ENCODE data around the gene GPBP1.
"Not testable (repeated sequence)": the region's sequence is repeated elsewhere in the genome, so short reads cannot be mapped to it uniquely, and the experiment has no call there.

Gene GPBP1

GRCh38 chr5:57211039-57211438 lies 37.2 kb downstream of the GPBP1 start:
- DNase-seq = no peak

- DNase-seq = no peak
These were observed 41.9 kb downstream of the GPBP1 start for GRCh38 chr5:57215629-57216195.

GRCh38 chr5:57216714-57217113 lies 42.9 kb downstream of the GPBP1 start:
- no peak for DNase-seq

- peak; percentile 12 to 59 for DNase-seq
These were observed 45.5 kb downstream of the GPBP1 start for GRCh38 chr5:57219386-57219785.

- DNase-seq = peak; percentile 14 to 85
These were observed 47.2 kb downstream of the GPBP1 start for GRCh38 chr5:57221049-57221568.

- no peak for DNase-seq
These were observed 51.7 kb downstream of the GPBP1 start for GRCh38 chr5:57225553-57225952.

- no peak for DNase-seq
These were observed 55.5 kb downstream of the GPBP1 start for GRCh38 chr5:57229313-57229712.

- DNase-seq = no peak
These were observed 57.7 kb downstream of the GPBP1 start for GRCh38 chr5:57231607-57232006.

GRCh38 chr5:57232293-57233033 lies 58.6 kb downstream of the GPBP1 start:
- DNase-seq = no peak

GRCh38 chr5:57243286-57244137 lies 69.7 kb downstream of the GPBP1 start:
- DNase-seq = no peak

GRCh38 chr5:57244331-57244730 lies 70.5 kb downstream of the GPBP1 start:
- no peak for DNase-seq

- peak in 1 of 2 donors; percentile 55 for DNase-seq
These were observed 72.6 kb downstream of the GPBP1 start for GRCh38 chr5:57246426-57246825.

GRCh38 chr5:57247765-57248164 lies 73.9 kb downstream of the GPBP1 start:
- no peak for DNase-seq

GRCh38 chr5:57249265-57249874 lies 75.5 kb downstream of the GPBP1 start:
- DNase-seq = no peak

- no peak for DNase-seq
These were observed 84.2 kb downstream of the GPBP1 start for GRCh38 chr5:57258052-57258451.

GRCh38 chr5:57258943-57259342 lies 85.1 kb downstream of the GPBP1 start:
- no peak for DNase-seq

GRCh38 chr5:57259704-57260103 lies 85.8 kb downstream of the GPBP1 start:
- DNase-seq = no peak

GRCh38 chr5:57262541-57262940 lies 88.7 kb downstream of the GPBP1 start:
- no peak for DNase-seq

- no peak for DNase-seq
These were observed 93.9 kb downstream of the GPBP1 start for GRCh38 chr5:57267805-57268204.

- no peak for DNase-seq
These were observed 102.5 kb downstream of the GPBP1 start for GRCh38 chr5:57276353-57276752.

GRCh38 chr5:57277085-57277484 lies 103.2 kb downstream of the GPBP1 start:
- no peak for DNase-seq

GRCh38 chr5:57280853-57281252 lies 107.0 kb downstream of the GPBP1 start:
- no peak for DNase-seq

- not testable (repeated sequence) for DNase-seq
These were observed 111.2 kb downstream of the GPBP1 start for GRCh38 chr5:57285084-57285483.

All from CD4-positive, alpha-beta T cell treated with Interferon alpha-2 for 1 hour (primary cell).